ENCODE data around the gene NFASC. TPM values are rescaled to one million over a fixed set of nuclear protein-coding genes. Genes with fewer than 3 reads are reported as not detected.

NFASC gene
- total and polyA plus RNA-seq, 2 donors from 2014 or later: 23.2 to 29.9 TPM

DNA sequence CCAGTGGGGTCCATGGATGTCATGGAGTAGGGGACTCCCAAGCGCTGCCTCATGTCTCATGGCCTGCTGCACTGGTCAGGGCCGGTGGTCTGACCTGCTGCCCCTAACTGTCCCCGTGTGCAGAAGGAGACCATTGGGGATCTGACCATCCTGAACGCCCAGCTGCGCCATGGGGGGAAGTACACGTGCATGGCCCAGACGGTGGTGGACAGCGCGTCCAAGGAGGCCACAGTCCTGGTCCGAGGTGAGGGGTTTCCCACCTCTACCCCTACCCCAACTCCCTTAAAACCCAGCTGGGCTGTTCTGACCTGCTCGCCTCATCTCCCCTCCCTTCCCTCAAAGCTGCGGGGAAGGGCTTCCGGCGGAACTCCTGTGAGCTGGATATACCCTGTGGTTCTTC lies 195.0 kb downstream of the NFASC start:
- Histone ChIP-seq H3K9me3 (ENCODE audit: control insufficient read depth in 2 of 3, insufficient read depth in 1 of 3, low read length in 3 of 3) (no peaks in the 10 kb centered on the region), H3K27me3 (ENCODE audit: control insufficient read depth, insufficient read depth, low read length) (no peaks in the 10 kb centered on the region), H3K9ac (ENCODE audit: low read length in 3 of 3) (no peak overlapping the region), H3K36me3 (ENCODE audit: control insufficient read depth in 2 of 3, insufficient read depth in 3 of 3, low read length in 3 of 3) (no peaks in the 10 kb centered on the region), H3K4me3 (ENCODE audit: low read length in 3 of 3) (no peak overlapping the region), H3K4me1 (ENCODE audit: control insufficient read depth in 2 of 3, insufficient read depth in 2 of 3, low read depth in 1 of 3, low read length in 3 of 3) (no peaks in the 10 kb centered on the region), H3K27ac (ENCODE audit: low read depth in 2 of 2, low read length in 2 of 2) (no peak overlapping the region)
- DNase-seq (no peak), FAIRE-seq (no peak)
- TF ChIP-seq, protein P1, sequence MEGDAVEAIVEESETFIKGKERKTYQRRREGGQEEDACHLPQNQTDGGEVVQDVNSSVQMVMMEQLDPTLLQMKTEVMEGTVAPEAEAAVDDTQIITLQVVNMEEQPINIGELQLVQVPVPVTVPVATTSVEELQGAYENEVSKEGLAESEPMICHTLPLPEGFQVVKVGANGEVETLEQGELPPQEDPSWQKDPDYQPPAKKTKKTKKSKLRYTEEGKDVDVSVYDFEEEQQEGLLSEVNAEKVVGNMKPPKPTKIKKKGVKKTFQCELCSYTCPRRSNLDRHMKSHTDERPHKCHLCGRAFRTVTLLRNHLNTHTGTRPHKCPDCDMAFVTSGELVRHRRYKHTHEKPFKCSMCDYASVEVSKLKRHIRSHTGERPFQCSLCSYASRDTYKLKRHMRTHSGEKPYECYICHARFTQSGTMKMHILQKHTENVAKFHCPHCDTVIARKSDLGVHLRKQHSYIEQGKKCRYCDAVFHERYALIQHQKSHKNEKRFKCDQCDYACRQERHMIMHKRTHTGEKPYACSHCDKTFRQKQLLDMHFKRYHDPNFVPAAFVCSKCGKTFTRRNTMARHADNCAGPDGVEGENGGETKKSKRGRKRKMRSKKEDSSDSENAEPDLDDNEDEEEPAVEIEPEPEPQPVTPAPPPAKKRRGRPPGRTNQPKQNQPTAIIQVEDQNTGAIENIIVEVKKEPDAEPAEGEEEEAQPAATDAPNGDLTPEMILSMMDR (IDR thresholded peaks at IDR 0.05; ENCODE audit: borderline replicate concordance, extremely low read depth, insufficient read depth): no peak
- intact Hi-C loops (cut with DNase I): loop anchor here (10.0 kb wide), 1 partner anchor 91 kb away; no protein-coding TSS in a partner anchor

DNA sequence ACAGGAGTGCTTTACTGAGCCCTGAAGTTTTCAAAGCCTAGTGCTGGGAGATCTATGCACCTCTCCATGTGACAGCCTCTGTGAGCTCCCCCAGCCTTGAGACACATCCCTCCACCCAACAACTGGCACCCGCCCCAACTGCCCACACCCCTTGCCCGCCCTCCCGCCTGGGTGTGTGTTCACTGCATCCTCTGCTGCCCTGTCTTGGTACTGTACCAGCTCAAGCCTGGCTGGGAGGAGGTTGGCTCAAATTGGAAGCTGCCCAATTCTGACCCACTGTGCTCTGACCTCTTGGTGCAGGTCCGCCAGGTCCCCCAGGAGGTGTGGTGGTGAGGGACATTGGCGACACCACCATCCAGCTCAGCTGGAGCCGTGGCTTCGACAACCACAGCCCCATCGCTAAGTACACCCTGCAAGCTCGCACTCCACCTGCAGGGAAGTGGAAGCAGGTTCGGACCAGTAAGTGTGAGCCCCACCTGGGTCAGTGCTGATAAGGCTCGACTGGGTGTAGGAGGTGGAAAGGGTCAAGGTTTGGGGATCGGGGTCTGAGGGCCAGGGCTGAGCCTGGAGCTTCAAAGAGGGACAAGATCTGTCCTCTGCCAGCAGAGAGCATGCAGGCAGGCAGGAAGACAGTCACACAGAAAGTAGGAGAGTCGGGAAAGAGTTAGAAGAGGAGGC lies 195.6 kb downstream of the NFASC start:
- no peak overlapping the region for H3K27ac ChIP-seq (ENCODE audit: low read depth in 2 of 2, low read length in 2 of 2)
- intact Hi-C loops (cut with DNase I): loop anchor here (10.0 kb wide), 1 partner anchor 91 kb away; no protein-coding TSS in a partner anchor
- no peak for DNase-seq
- H3K9me3 ChIP-seq (ENCODE audit: control insufficient read depth in 2 of 3, insufficient read depth in 1 of 3, low read length in 3 of 3): no peaks in the 10 kb centered on the region
- H3K36me3 ChIP-seq (ENCODE audit: control insufficient read depth in 2 of 3, insufficient read depth in 3 of 3, low read length in 3 of 3): no peaks in the 10 kb centered on the region
- H3K4me1 ChIP-seq (ENCODE audit: control insufficient read depth in 2 of 3, insufficient read depth in 2 of 3, low read depth in 1 of 3, low read length in 3 of 3): no peaks in the 10 kb centered on the region
- no peak overlapping the region for H3K9ac ChIP-seq (ENCODE audit: low read length in 3 of 3)
- TF ChIP-seq, protein P1 (IDR thresholded peaks at IDR 0.05; ENCODE audit: borderline replicate concordance, extremely low read depth, insufficient read depth): no peak
- H3K4me3 ChIP-seq (ENCODE audit: low read length in 3 of 3): no peak overlapping the region
- no peak for FAIRE-seq
- H3K27me3 ChIP-seq (ENCODE audit: control insufficient read depth, insufficient read depth, low read length): no peaks in the 10 kb centered on the region

GRCh38 chr1:205067031-205067430 lies 196.4 kb downstream of the NFASC start:
- Histone ChIP-seq H3K4me3 (ENCODE audit: low read length in 3 of 3) (no peak overlapping the region), H3K27me3 (ENCODE audit: control insufficient read depth, insufficient read depth, low read length) (no peaks in the 10 kb centered on the region), H3K9me3 (ENCODE audit: control insufficient read depth in 2 of 3, insufficient read depth in 1 of 3, low read length in 3 of 3) (no peaks in the 10 kb centered on the region), H3K4me1 (ENCODE audit: control insufficient read depth in 2 of 3, insufficient read depth in 2 of 3, low read depth in 1 of 3, low read length in 3 of 3) (no peaks in the 10 kb centered on the region), H3K9ac (ENCODE audit: low read length in 3 of 3) (no peak overlapping the region), H3K27ac (ENCODE audit: low read depth in 2 of 2, low read length in 2 of 2) (no peak overlapping the region), H3K36me3 (ENCODE audit: control insufficient read depth in 2 of 3, insufficient read depth in 3 of 3, low read length in 3 of 3) (no peaks in the 10 kb centered on the region)
- no peak for FAIRE-seq
- intact Hi-C loops (cut with DNase I): loop anchor here (10.0 kb wide), 1 partner anchor 92 kb away; no protein-coding TSS in a partner anchor
- TF ChIP-seq, protein P1 (IDR thresholded peaks at IDR 0.05; ENCODE audit: borderline replicate concordance, extremely low read depth, insufficient read depth): no peak
- DNase-seq: no peak

Data from kidney (tissue), 14 donors.